Measurements from ENCODE around the gene PARM1.

GRCh38 chr4:74944354-74944793, 11.5 kb downstream of the PARM1 start:
- no peak for TF ChIP-seq EZH2 (IDR thresholded peaks at IDR 0.05; ENCODE audit: borderline replicate concordance, low read length)
- TF ChIP-seq CTCF (IDR thresholded peaks at IDR 0.05; ENCODE audit: low read length), result no peak

Data from OCI-LY1 (cell line).